Right lobe of liver (tissue), 6 donors: Measurements from ENCODE around the gene MCM6. TPM values are rescaled to one million over a fixed set of nuclear protein-coding genes. Genes with fewer than 3 reads are reported as not detected.

ENCODE experiments used
- ATAC-seq, 4 donors: fragments of 200-7000 bp; cut with Tn5 transposase; one replicate each; pipeline ENCODE4 v1.9.1; 2020; ENCODE audit warnings: mild to moderate bottlenecking in 4 of 4, moderate library complexity in 4 of 4
- DNase-seq, 3 donors: peaks; one replicate each; pipeline ENCODE4 v3.0.0-alpha.2; 2020
- H3K27ac ChIP-seq, 3 donors: fragments of 200-600 bp; one replicate each; pipeline ENCODE4 v1.8.0; 2022
- H3K27me3 ChIP-seq, 2 donors: fragments of 200-600 bp; one replicate each; pipeline ENCODE4 v1.8.0; 2022
- H3K36me3 ChIP-seq, 4 donors: fragments of 200-600 bp; sonication (generic) in 1 of 4; one replicate each; pipeline versions ENCODE4 v1.5.1 to v1.8.0; 2017 to 2022; ENCODE audit warnings: control low read depth in 1 of 4
- H3K4me1 ChIP-seq, 4 donors: fragments of 200-600 bp; sonication (generic) in 1 of 4; one replicate each; pipeline versions ENCODE4 v1.5.1 to v1.8.0; 2017 to 2022; ENCODE audit warnings: control low read depth in 1 of 4
- H3K4me3 ChIP-seq, 3 donors: fragments of 200-600 bp; one replicate each; pipeline ENCODE4 v1.8.0; 2022
- H3K9me3 ChIP-seq, 4 donors: fragments of 200-600 bp; sonication (generic) in 1 of 4; one replicate each; pipeline versions ENCODE4 v1.5.1 to v1.8.0; 2017 to 2022; ENCODE audit warnings: control low read depth in 1 of 4
- POLR2A ChIP-seq: fragments of 450-650 bp; IDR thresholded peaks from one replicate; pipeline ENCODE4 v1.6.1; 2017; ENCODE audit warnings: antibody characterized with exemption, mild to moderate bottlenecking
- WGBS: methylation state at CpG from one replicate; pipeline ENCODE4 v1.1.6; 2018; ENCODE audit warnings: low coverage, low lambda C conversion rate; ENCODE audit not compliant: insufficient coverage; ENCODE audit errors: missing lambda C conversion rate; 5-methylcytosine and 5-hydroxymethylcytosine counted together
- intact Hi-C, 2 donors: fragments of 100-400 bp; cut with DNase I; formaldehyde crosslinking; loops; one replicate each; pipeline versions ENCODE4 v1.11.2 to v1.14.1; 2022
- total RNA-seq, 6 experiments: library from RNA; depleted of rRNA in 2 of 6; stranded (reverse); fragments of >200 nt in 2 of 6; fragmentation: NEBNext Ultra II Directional in 3 of 6; extraction: Animal tissue kit (Norgen Biotek cat#: 25700) in 3 of 6; gene quantifications; one replicate each; pipeline versions ENCODE4 v1.1.0 to v1.2.4, GENCODE V29; 2016 to 2023
- TF ChIP-seq, protein P1 (sequence below), 4 donors: fragments of 200-600 bp in 3 of 4; fragments of 450-650 bp in 1 of 4; IDR thresholded peaks; one replicate each; pipeline versions ENCODE4 v1.5.1 to v1.8.0; 2016 to 2022; ENCODE audit warnings: antibody characterized with exemption in 4 of 4, mild to moderate bottlenecking in 2 of 4
- donor health status: DM: no; HTN: yes; CAD: no.
- donor health status: DM: no; HTN: no; CAD: no.
- donor health status: DM: no; HTN: no; CAD: no.
- donor health status: DM: no; HTN: yes; CAD: no.
- donor health status: DM: no; HTN: yes; CAD: no.

Gene MCM6
- total RNA-seq, 6 experiments from 2014 or later = 1.5 to 13.2 (median 4.7) TPM

DNA sequence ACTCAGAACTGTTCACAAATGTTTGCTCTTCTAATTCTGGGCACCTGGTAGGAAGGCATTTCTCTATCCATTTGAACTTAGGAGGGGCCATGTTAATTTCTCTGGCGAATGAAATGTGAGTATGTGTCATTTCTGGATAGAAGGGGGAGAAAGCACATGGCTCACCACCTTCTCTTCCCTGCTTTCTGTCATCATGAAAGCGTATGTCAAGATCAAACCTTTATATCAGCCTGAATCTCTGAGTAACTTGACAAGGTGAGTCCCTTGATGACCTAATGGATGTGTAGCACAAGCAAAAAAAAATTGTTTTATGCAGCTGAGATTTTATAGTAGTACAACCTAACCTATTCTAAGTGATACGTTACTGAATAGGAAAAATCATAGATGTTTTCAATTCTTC lies 27.2 kb downstream of the MCM6 start:
- intact Hi-C loops = no loop called here
- no peak for DNase-seq
- 93% methylated on average over 3 of the region's 3 CpGs for WGBS

DNA sequence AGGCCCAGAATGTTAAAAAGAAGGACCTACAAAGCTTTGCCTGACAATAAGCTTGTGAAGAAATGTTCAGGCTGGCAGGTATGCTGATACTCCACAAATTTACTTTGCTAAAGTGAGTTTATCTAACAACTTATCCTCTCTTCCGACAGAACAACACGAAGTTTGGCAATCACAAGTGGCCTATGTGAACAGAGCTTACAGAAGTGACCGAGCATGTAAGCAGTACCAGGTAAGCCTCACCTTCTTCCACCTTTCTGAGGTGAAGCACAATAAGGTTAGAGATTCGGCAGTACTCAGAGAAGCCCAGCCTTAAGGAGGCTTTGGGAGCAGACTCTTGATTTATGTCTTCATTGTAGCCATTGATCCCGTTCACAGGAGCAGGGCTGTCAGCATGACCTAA lies 30.2 kb downstream of the MCM6 start:
- WGBS = 88% methylated on average over 4 of the region's 5 CpGs
- H3K4me1 ChIP-seq = no peaks in the 10 kb centered on the region
- no peak for DNase-seq
- no peak overlapping the region for H3K27ac ChIP-seq
- TF ChIP-seq POLR2A = no peak
- TF ChIP-seq, protein P1, sequence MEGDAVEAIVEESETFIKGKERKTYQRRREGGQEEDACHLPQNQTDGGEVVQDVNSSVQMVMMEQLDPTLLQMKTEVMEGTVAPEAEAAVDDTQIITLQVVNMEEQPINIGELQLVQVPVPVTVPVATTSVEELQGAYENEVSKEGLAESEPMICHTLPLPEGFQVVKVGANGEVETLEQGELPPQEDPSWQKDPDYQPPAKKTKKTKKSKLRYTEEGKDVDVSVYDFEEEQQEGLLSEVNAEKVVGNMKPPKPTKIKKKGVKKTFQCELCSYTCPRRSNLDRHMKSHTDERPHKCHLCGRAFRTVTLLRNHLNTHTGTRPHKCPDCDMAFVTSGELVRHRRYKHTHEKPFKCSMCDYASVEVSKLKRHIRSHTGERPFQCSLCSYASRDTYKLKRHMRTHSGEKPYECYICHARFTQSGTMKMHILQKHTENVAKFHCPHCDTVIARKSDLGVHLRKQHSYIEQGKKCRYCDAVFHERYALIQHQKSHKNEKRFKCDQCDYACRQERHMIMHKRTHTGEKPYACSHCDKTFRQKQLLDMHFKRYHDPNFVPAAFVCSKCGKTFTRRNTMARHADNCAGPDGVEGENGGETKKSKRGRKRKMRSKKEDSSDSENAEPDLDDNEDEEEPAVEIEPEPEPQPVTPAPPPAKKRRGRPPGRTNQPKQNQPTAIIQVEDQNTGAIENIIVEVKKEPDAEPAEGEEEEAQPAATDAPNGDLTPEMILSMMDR (IDR thresholded peaks at IDR 0.05) = no peak
- peaks cover 0 to 4% (median 1%) of the 10 kb centered on the region in 4 donors for H3K36me3 ChIP-seq
- H3K27me3 ChIP-seq = no peaks in the 10 kb centered on the region
- no peaks in the 10 kb centered on the region for H3K9me3 ChIP-seq
- no peak for ATAC-seq
- H3K4me3 ChIP-seq = no peak overlapping the region
- intact Hi-C loops = no loop called here

More for the DNA sequence above, 27.2 kb downstream of the MCM6 start:
- no peaks in the 10 kb centered on the region for H3K27me3 ChIP-seq
- H3K4me3 ChIP-seq = no peak overlapping the region
- H3K4me1 ChIP-seq = no peaks in the 10 kb centered on the region
- no peak for TF ChIP-seq POLR2A
- TF ChIP-seq, protein P1 (IDR thresholded peaks at IDR 0.05) = no peak
- no peak for ATAC-seq
- no peak overlapping the region for H3K27ac ChIP-seq
- H3K9me3 ChIP-seq = no peaks in the 10 kb centered on the region
- peaks cover 0 to 2% (median 0%) of the 10 kb centered on the region in 4 donors for H3K36me3 ChIP-seq

DNA sequence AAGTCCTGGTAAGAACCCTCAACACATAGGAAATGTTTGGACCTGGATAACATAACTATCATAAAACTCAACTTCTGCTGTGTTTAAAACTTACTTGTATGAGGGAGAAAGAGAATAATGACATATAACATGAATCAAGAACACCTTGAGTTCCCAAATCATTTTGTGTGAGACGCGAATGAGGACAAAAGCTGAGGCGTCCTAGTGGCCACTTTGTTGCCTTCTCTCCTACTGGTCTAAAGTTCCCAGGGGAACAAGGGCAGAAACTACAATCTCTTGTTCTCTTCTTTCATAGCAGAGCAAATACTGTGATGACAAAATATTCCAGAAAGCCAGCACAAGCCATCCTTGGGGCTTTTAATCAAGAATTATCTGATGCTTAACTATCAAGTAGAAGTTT lies 31.0 kb downstream of the MCM6 start:
- ATAC-seq = no peak

DNA sequence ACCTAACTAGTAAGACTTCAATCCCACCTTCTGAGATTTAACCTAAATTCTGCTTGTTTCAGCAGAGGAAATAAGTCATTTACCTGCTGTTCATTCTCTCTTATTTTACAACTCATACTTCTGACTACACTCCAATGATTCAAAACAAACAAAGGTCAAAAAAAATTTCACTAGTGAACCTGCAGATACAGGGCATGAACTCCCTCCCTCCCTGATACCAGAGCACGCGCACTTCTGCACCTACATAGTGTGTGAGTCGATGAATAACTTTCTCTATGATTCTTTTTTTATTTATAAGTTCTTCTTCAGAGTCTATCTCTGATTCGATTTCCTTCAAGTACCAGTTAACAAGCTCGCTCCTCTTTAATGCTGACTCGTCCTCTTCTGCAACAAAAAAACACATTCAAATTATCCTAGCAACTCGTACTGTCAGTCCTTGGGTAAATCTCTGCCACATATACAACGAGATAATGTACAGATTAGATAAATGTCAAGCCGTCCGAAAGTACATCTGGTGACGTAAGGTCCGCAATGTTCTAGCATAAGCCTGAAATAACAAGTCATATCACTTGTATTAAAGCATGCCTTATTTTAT lies 31.8 kb downstream of the MCM6 start:
- H3K27ac ChIP-seq = no peak overlapping the region

More for the DNA sequence above, 31.0 kb downstream of the MCM6 start:
- H3K36me3 ChIP-seq = peaks cover 0 to 4% (median 1%) of the 10 kb centered on the region in 4 donors
- H3K4me3 ChIP-seq = no peak overlapping the region
- intact Hi-C loops = no loop called here
- H3K27ac ChIP-seq = no peak overlapping the region
- DNase-seq = no peak
- no peaks in the 10 kb centered on the region for H3K4me1 ChIP-seq
- no peaks in the 10 kb centered on the region for H3K9me3 ChIP-seq
- no peak for TF ChIP-seq POLR2A
- TF ChIP-seq, protein P1 (IDR thresholded peaks at IDR 0.05) = no peak
- H3K27me3 ChIP-seq = no peaks in the 10 kb centered on the region
- WGBS = 100% methylated on average over 3 of the region's 3 CpGs

More for the DNA sequence above, 31.8 kb downstream of the MCM6 start:
- Histone ChIP-seq H3K4me1 (no peaks in the 10 kb centered on the region), H3K9me3 (no peaks in the 10 kb centered on the region), H3K36me3 (peaks cover 0 to 4% (median 1%) of the 10 kb centered on the region in 4 donors), H3K4me3 (no peak overlapping the region), H3K27me3 (no peaks in the 10 kb centered on the region)
- intact Hi-C loops = no loop called here
- 91% methylated on average over 12 of the region's 12 CpGs for WGBS
- ATAC-seq (no peak), DNase-seq (no peak)
- TF ChIP-seq, protein P1 (IDR thresholded peaks at IDR 0.05) = no peak
- no peak for TF ChIP-seq POLR2A
